ENCODE results near the gene MSANTD2.
"Not testable (repeated sequence)": the region's sequence is repeated elsewhere in the genome, so short reads cannot be mapped to it uniquely, and the experiment has no call there.

GRCh38 chr11:124770959-124771358 is 29.2 kb downstream of the MSANTD2 start:
- not testable (repeated sequence) for TF ChIP-seq CTCF (IDR thresholded peaks at IDR 0.05 in 2 of 3, conservative IDR thresholded peaks at IDR 0.05 in 1 of 3; ENCODE audit: borderline replicate concordance in 1 of 3, insufficient read depth in 1 of 3, low read depth in 2 of 3, low read length in 2 of 3); SRF (IDR thresholded peaks at IDR 0.05; ENCODE audit: low read depth); CEBPB (IDR thresholded peaks at IDR 0.05; ENCODE audit: low read depth); RAD21 (IDR thresholded peaks at IDR 0.05; ENCODE audit: low read depth); POLR2A (IDR thresholded peaks at IDR 0.05; ENCODE audit: borderline replicate concordance, extremely low read depth, insufficient read depth, insufficient read length); YY1 (IDR thresholded peaks at IDR 0.05; ENCODE audit: extremely low read depth, insufficient replicate concordance, low read depth, low read length); POLR2AphosphoS5 (IDR thresholded peaks at IDR 0.05; ENCODE audit: low read depth, low read length); EZH2phosphoT487 (IDR thresholded peaks at IDR 0.05; ENCODE audit: borderline replicate concordance); REST (IDR thresholded peaks at IDR 0.05; ENCODE audit: low read depth); EZH2 (IDR thresholded peaks at IDR 0.05)
- TF ChIP-seq MAX (IDR thresholded peaks at IDR 0.05) (peak; percentile 49; the same call in 1 of the 2 replicates), SP1 (IDR thresholded peaks at IDR 0.05; ENCODE audit: low read depth) (peak; percentile 63)

Measured in HCT116 (cell line).